Measurements from ENCODE around the gene PXDN. TPM values are rescaled to one million over a fixed set of nuclear protein-coding genes. Genes with fewer than 3 reads are reported as not detected.
A peak's percentile ranks its signal among the peaks of the same experiment; 100 is the strongest.
"Not testable (repeated sequence)": the region's sequence is repeated elsewhere in the genome, so short reads cannot be mapped to it uniquely, and the experiment has no call there.

The PXDN gene
- total and polyA plus RNA-seq, 9 of the 15 experiments (the other 6 are each of a cell fraction or from before 2014, with no cell fraction given) = 0.49 TPM; not detected in 8

GRCh38 chr2:1680222-1681016, 63.9 kb downstream of the PXDN start:
- ATAC-seq (no peak), FAIRE-seq (no peak), DNase-seq (ENCODE audit: extremely low read depth in 1 of 4, low spot score in 3 of 4) (no peak)
- Histone ChIP-seq H3K36me3 (ENCODE audit: control insufficient read depth, insufficient read depth, low read length) (no peaks in the 10 kb centered on the region), H3K4me1 (replicated peaks in 1 of 2; ENCODE audit: control insufficient read depth in 2 of 2, insufficient read depth in 2 of 2, low read length in 2 of 2) (no peaks in the 10 kb centered on the region), H4K20me1 (replicated peaks; ENCODE audit: control insufficient read depth, insufficient read depth, low read length) (no peaks in the 10 kb centered on the region; the same call in 1 of the 2 replicates), H3K4me2 (ENCODE audit: insufficient read depth, low read length) (no peak overlapping the region), H2AFZ (ENCODE audit: low read depth, low read length) (no peak overlapping the region), H3K4me3 (no peak overlapping the region), H3K9me3 (replicated peaks; ENCODE audit: control insufficient read depth, insufficient read depth, low read depth, low read length) (no peaks in the 10 kb centered on the region), H3K9me1 (ENCODE audit: control insufficient read depth, insufficient read depth, low read length) (no peaks in the 10 kb centered on the region), H3K27ac (ENCODE audit: extremely low read depth, low read depth, low read length) (no peak overlapping the region), H3K9ac (ENCODE audit: insufficient read depth in 1 of 2, low read depth in 2 of 2, low read length in 2 of 2) (no peak overlapping the region), H3K79me2 (ENCODE audit: control insufficient read depth, insufficient read depth, low read length) (no peaks in the 10 kb centered on the region), H3K27me3 (ENCODE audit: control insufficient read depth in 2 of 2, insufficient read depth in 2 of 2, low read length in 2 of 2) (peaks cover 0 to 43% of the 10 kb centered on the region in 2 experiments; a peak in 3 of 5 replicates)
- POLR2A ChIA-PET = no interaction called here
- intact Hi-C loops (cut with micrococcal nuclease) (no loop called here), in situ Hi-C loops (cut with MboI) (no loop called here)
- TF ChIP-seq ZBTB33 (CRISPR knock-in tag; IDR thresholded peaks at IDR 0.05) (peak; percentile 18; the same call in 1 of the 2 replicates), NFIX (CRISPR knock-in tag; IDR thresholded peaks at IDR 0.05; ENCODE audit: low read depth) (no peak)
- WGBS (ENCODE audit: insufficient coverage, low coverage, missing lambda C conversion rate) = 11% methylated on average over 20 of the region's 33 CpGs
- CTCF ChIA-PET (ENCODE audit: low intra/inter-chr PET ratio) = no interaction called here
- BruUV-seq (replicated peaks) = no TSS peak

- H3K36me3 ChIP-seq (ENCODE audit: control insufficient read depth, insufficient read depth, low read length); ATAC-seq; H3K9me1 ChIP-seq (ENCODE audit: control insufficient read depth, insufficient read depth, low read length); H3K4me3 ChIP-seq; H3K4me2 ChIP-seq (ENCODE audit: insufficient read depth, low read length); H3K4me1 ChIP-seq (replicated peaks in 1 of 2; ENCODE audit: control insufficient read depth in 2 of 2, insufficient read depth in 2 of 2, low read length in 2 of 2); H3K9me3 ChIP-seq (replicated peaks; ENCODE audit: control insufficient read depth, insufficient read depth, low read depth, low read length); H3K79me2 ChIP-seq (ENCODE audit: control insufficient read depth, insufficient read depth, low read length); DNase-seq (ENCODE audit: extremely low read depth in 1 of 4, low spot score in 3 of 4); POLR2A ChIA-PET; BruUV-seq (replicated peaks); CTCF ChIA-PET (ENCODE audit: low intra/inter-chr PET ratio); in situ Hi-C loops (cut with MboI); H3K27ac ChIP-seq (ENCODE audit: extremely low read depth, low read depth, low read length); H3K9ac ChIP-seq (ENCODE audit: insufficient read depth in 1 of 2, low read depth in 2 of 2, low read length in 2 of 2); H4K20me1 ChIP-seq (replicated peaks; ENCODE audit: control insufficient read depth, insufficient read depth, low read length); H2AFZ ChIP-seq (ENCODE audit: low read depth, low read length); intact Hi-C loops (cut with micrococcal nuclease): not testable (repeated sequence)
- 8% methylated on average over 11 of the region's 11 CpGs for WGBS (ENCODE audit: insufficient coverage, low coverage, missing lambda C conversion rate)
- FAIRE-seq = peak; percentile 71
- peaks cover 0 to 43% of the 10 kb centered on the region in 2 experiments; a peak in 3 of 5 replicates for H3K27me3 ChIP-seq (ENCODE audit: control insufficient read depth in 2 of 2, insufficient read depth in 2 of 2, low read length in 2 of 2)
Measured at GRCh38 chr2:1679488-1680039, 64.8 kb downstream of the PXDN start.

GRCh38 chr2:1679065-1679464, 65.2 kb downstream of the PXDN start:
- BruUV-seq (replicated peaks); H3K9me1 ChIP-seq (ENCODE audit: control insufficient read depth, insufficient read depth, low read length); H3K27ac ChIP-seq (ENCODE audit: extremely low read depth, low read depth, low read length); CTCF ChIA-PET (ENCODE audit: low intra/inter-chr PET ratio); intact Hi-C loops (cut with micrococcal nuclease); H3K36me3 ChIP-seq (ENCODE audit: control insufficient read depth, insufficient read depth, low read length); DNase-seq (ENCODE audit: extremely low read depth in 1 of 4, low spot score in 3 of 4); H3K9me3 ChIP-seq (replicated peaks; ENCODE audit: control insufficient read depth, insufficient read depth, low read depth, low read length); ATAC-seq; in situ Hi-C loops (cut with MboI); H3K4me1 ChIP-seq (replicated peaks in 1 of 2; ENCODE audit: control insufficient read depth in 2 of 2, insufficient read depth in 2 of 2, low read length in 2 of 2); H4K20me1 ChIP-seq (replicated peaks; ENCODE audit: control insufficient read depth, insufficient read depth, low read length); FAIRE-seq; H2AFZ ChIP-seq (ENCODE audit: low read depth, low read length); H3K79me2 ChIP-seq (ENCODE audit: control insufficient read depth, insufficient read depth, low read length); H3K4me3 ChIP-seq; H3K9ac ChIP-seq (ENCODE audit: insufficient read depth in 1 of 2, low read depth in 2 of 2, low read length in 2 of 2); H3K4me2 ChIP-seq (ENCODE audit: insufficient read depth, low read length): not testable (repeated sequence)
- H3K27me3 ChIP-seq (ENCODE audit: control insufficient read depth in 2 of 2, insufficient read depth in 2 of 2, low read length in 2 of 2) = peaks cover 0 to 47% of the 10 kb centered on the region in 2 experiments; a peak in 3 of 5 replicates
- 1% methylated on average over 7 of the region's 7 CpGs for WGBS (ENCODE audit: insufficient coverage, low coverage, missing lambda C conversion rate)
- POLR2A ChIA-PET = interaction anchor here (0.5 kb wide), 1 partner anchor 60 kb away, joined by 3 read pairs; no protein-coding TSS in a partner anchor

All from K562 (cell line).